Neuronal stem cell (in vitro differentiated cells): ENCODE measurements around the gene CNTNAP2. TPM values are rescaled to one million over a fixed set of nuclear protein-coding genes. Genes with fewer than 3 reads are reported as not detected.
"Not testable (repeated sequence)": the region's sequence is repeated elsewhere in the genome, so short reads cannot be mapped to it uniquely, and the experiment has no call there.

ENCODE experiments used
- DNase-seq: peaks from one replicate; pipeline ENCODE4 v3.0.0-alpha.2; 2013; ENCODE audit warnings: low spot score
- H2AFZ ChIP-seq: one replicate; pipeline ENCODE4 v1.6.1; 2013; ENCODE audit warnings: mild to moderate bottlenecking, low read length, inconsistent platforms
- H2AK5ac ChIP-seq: 2 replicates; pipeline ENCODE4 v1.6.1; 2013; ENCODE audit warnings: low read depth, mild to moderate bottlenecking, inconsistent platforms, low read length, moderate library complexity, mixed read lengths
- H2BK120ac ChIP-seq: 2 replicates; pipeline ENCODE4 v1.6.1; 2013; ENCODE audit warnings: low read depth, mild to moderate bottlenecking, inconsistent platforms, low read length, moderate library complexity, mixed read lengths
- H2BK12ac ChIP-seq: one replicate; pipeline ENCODE4 v1.6.1; 2013; ENCODE audit warnings: low read length, inconsistent platforms
- H2BK15ac ChIP-seq: 2 replicates; pipeline ENCODE4 v1.6.1; 2013; ENCODE audit warnings: mild to moderate bottlenecking, low read length, inconsistent platforms, mixed read lengths
- H2BK5ac ChIP-seq: one replicate; pipeline ENCODE4 v1.6.1; 2013; ENCODE audit warnings: inconsistent platforms, mild to moderate bottlenecking, low read length, moderate library complexity
- H3K14ac ChIP-seq: one replicate; pipeline ENCODE4 v1.6.1; 2013; ENCODE audit warnings: low read length, inconsistent platforms
- H3K18ac ChIP-seq: 2 replicates; pipeline ENCODE4 v1.6.1; 2013; ENCODE audit warnings: low read length, inconsistent platforms
- H3K23ac ChIP-seq: 2 replicates; pipeline ENCODE4 v1.6.1; 2013; ENCODE audit warnings: low read depth, mild to moderate bottlenecking, mixed read lengths, low read length, inconsistent platforms; ENCODE audit not compliant: poor library complexity
- H3K27ac ChIP-seq: replicated peaks from 3 replicates; pipeline ENCODE4 v1.5.1; 2013; ENCODE audit warnings: low read length, inconsistent platforms
- H3K27me3 ChIP-seq, 3 experiments: 2 replicates each; pipeline ENCODE4 v1.6.1; 2013; ENCODE audit warnings: low read length in 3 of 3, mild to moderate bottlenecking in 2 of 3, inconsistent platforms in 1 of 3, low read depth in 1 of 3, mixed read lengths in 1 of 3, moderate library complexity in 1 of 3; ENCODE audit not compliant: control insufficient read depth in 3 of 3, insufficient read depth in 3 of 3
- H3K36me3 ChIP-seq, 2 donors: replicated peaks in 1 of 2; 2 replicates each; pipeline ENCODE4 v1.6.1; 2013; ENCODE audit warnings: low read length in 2 of 2; ENCODE audit not compliant: control insufficient read depth in 2 of 2, insufficient read depth in 2 of 2
- H3K4ac ChIP-seq: 2 replicates; pipeline ENCODE4 v1.6.1; 2013; ENCODE audit warnings: inconsistent platforms, mild to moderate bottlenecking, low read length, moderate library complexity
- H3K4me1 ChIP-seq, 2 donors: 1 replicate in 1 of 2; 2 replicates in 1 of 2; pipeline ENCODE4 v1.6.1; 2013; ENCODE audit warnings: low read length in 2 of 2, low read depth in 1 of 2; ENCODE audit not compliant: control insufficient read depth in 2 of 2, insufficient read depth in 1 of 2
- H3K4me2 ChIP-seq: one replicate; pipeline ENCODE4 v1.6.1; 2013; ENCODE audit warnings: mild to moderate bottlenecking, low read length, inconsistent platforms; ENCODE audit not compliant: insufficient read depth, poor library complexity, severe bottlenecking
- H3K4me3 ChIP-seq, 2 donors: 2 replicates each; pipeline ENCODE4 v1.5.1; 2013; ENCODE audit warnings: low read length in 2 of 2, mild to moderate bottlenecking in 2 of 2, inconsistent platforms in 1 of 2, moderate library complexity in 1 of 2
- H3K79me1 ChIP-seq: one replicate; pipeline ENCODE4 v1.6.1; 2013; ENCODE audit warnings: low read depth, mild to moderate bottlenecking, inconsistent platforms, low read length, moderate library complexity
- H3K9ac ChIP-seq: one replicate; pipeline ENCODE4 v1.6.1; 2013; ENCODE audit warnings: mild to moderate bottlenecking, low read depth, low read length, inconsistent platforms; ENCODE audit not compliant: poor library complexity
- H3K9me3 ChIP-seq, 2 donors: replicated peaks in 1 of 2; 2 replicates each; pipeline versions ENCODE3 to v1.6.1; 2013; ENCODE audit warnings: low read length in 2 of 2, mild to moderate bottlenecking in 2 of 2, inconsistent platforms in 1 of 2, low read depth in 1 of 2, mixed read lengths in 1 of 2, moderate library complexity in 1 of 2; ENCODE audit not compliant: control insufficient read depth in 2 of 2, insufficient read depth in 1 of 2
- H4K8ac ChIP-seq: one replicate; pipeline ENCODE4 v1.6.1; 2013; ENCODE audit warnings: low read depth, mild to moderate bottlenecking, inconsistent platforms, low read length, moderate library complexity
- H4K91ac ChIP-seq: one replicate; pipeline ENCODE4 v1.6.1; 2013; ENCODE audit warnings: low read length, low read depth, mild to moderate bottlenecking, inconsistent platforms; ENCODE audit not compliant: poor library complexity
- WGBS, 2 donors: extraction: QIAGEN DNeasy Blood & Tissue Kit; methylation state at CpG; one replicate each; pipeline ENCODE4 v1.1.7; 2013; ENCODE audit warnings: missing lambda C conversion rate in 2 of 2, mixed read lengths in 1 of 2; ENCODE audit not compliant: insufficient read length in 2 of 2, insufficient replicate concordance in 1 of 2; ENCODE audit errors: extremely low coverage in 2 of 2; 5-methylcytosine and 5-hydroxymethylcytosine counted together
- small RNA-seq: library from polyadenylated mRNA; stranded (forward); fragments of <200 nt; extraction: miRNeasy Mini kit (QIAGEN cat#:217004); gene quantifications from one replicate; pipeline ENCODE3, GENCODE V24; 2013; ENCODE audit not compliant: insufficient read depth

Gene CNTNAP2

GRCh38 chr7:148465441-148465840 lies 2348.8 kb downstream of the CNTNAP2 start:
- H4K8ac ChIP-seq, result not testable (repeated sequence)

GRCh38 chr7:148466120-148466519 lies 2349.5 kb downstream of the CNTNAP2 start:
- no peak overlapping the region for H3K23ac ChIP-seq
- no peak overlapping the region for H2BK15ac ChIP-seq
- no peaks in the 10 kb centered on the region for H3K27me3 ChIP-seq
- H3K9me3 ChIP-seq, result peaks cover 0 to 6% of the 10 kb centered on the region in 2 donors
- no peaks in the 10 kb centered on the region for H3K4me1 ChIP-seq
- no peak overlapping the region for H2BK12ac ChIP-seq
- no peak for DNase-seq
- no peak overlapping the region for H2BK5ac ChIP-seq
- no peak overlapping the region for H4K91ac ChIP-seq
- no peak overlapping the region for H3K9ac ChIP-seq
- no CpG with 5 or more reads among the region's 3 CpGs for WGBS, 2 donors
- H3K79me1 ChIP-seq, result no peaks in the 10 kb centered on the region
- H4K8ac ChIP-seq, result no peak overlapping the region
- no peak overlapping the region for H3K4me2 ChIP-seq
- H3K14ac ChIP-seq, result no peak overlapping the region
- no peak overlapping the region for H3K4me3 ChIP-seq
- H3K4ac ChIP-seq, result no peak overlapping the region
- H3K18ac ChIP-seq, result no peak overlapping the region
- peaks cover 0 to 2% of the 10 kb centered on the region in 2 donors for H3K36me3 ChIP-seq
- no peak overlapping the region for H3K27ac ChIP-seq
- no peak overlapping the region for H2AFZ ChIP-seq
- H2AK5ac ChIP-seq, result no peak overlapping the region
- H2BK120ac ChIP-seq, result no peak overlapping the region

More at GRCh38 chr7:148465441-148465840, 2348.8 kb downstream of the CNTNAP2 start:
- H2BK120ac ChIP-seq, H4K91ac ChIP-seq, H3K18ac ChIP-seq, H3K4me2 ChIP-seq, H3K27ac ChIP-seq, H3K9ac ChIP-seq, H2AFZ ChIP-seq, H3K79me1 ChIP-seq, H3K27me3 ChIP-seq, H3K36me3 ChIP-seq, H2BK15ac ChIP-seq, H3K14ac ChIP-seq, H3K23ac ChIP-seq, H2AK5ac ChIP-seq, H2BK12ac ChIP-seq, H3K4me1 ChIP-seq, H3K4me3 ChIP-seq, H2BK5ac ChIP-seq, DNase-seq, H3K4ac ChIP-seq, H3K9me3 ChIP-seq: not testable (repeated sequence)
- WGBS, 2 donors, result no CpG with 5 or more reads among the region's 15 CpGs

- no peak overlapping the region for H3K18ac ChIP-seq
- H2AK5ac ChIP-seq, result no peak overlapping the region
- H3K79me1 ChIP-seq, result no peaks in the 10 kb centered on the region
- no peak overlapping the region for H3K23ac ChIP-seq
- H3K4me2 ChIP-seq, result no peak overlapping the region
- no peak overlapping the region for H2BK12ac ChIP-seq
- WGBS, 2 donors, result no CpG with 5 or more reads among the region's 7 CpGs
- H4K91ac ChIP-seq, result no peak overlapping the region
- H4K8ac ChIP-seq, result no peak overlapping the region
- H2AFZ ChIP-seq, result no peak overlapping the region
- H3K4ac ChIP-seq, result no peak overlapping the region
- H3K14ac ChIP-seq, result no peak overlapping the region
- no peak overlapping the region for H3K9ac ChIP-seq
- H3K27me3 ChIP-seq, result no peaks in the 10 kb centered on the region
- no peak overlapping the region for H2BK15ac ChIP-seq
- H3K4me3 ChIP-seq, result no peak overlapping the region
- H2BK5ac ChIP-seq, result no peak overlapping the region
- H2BK120ac ChIP-seq, result no peak overlapping the region
- no peaks in the 10 kb centered on the region for H3K36me3 ChIP-seq
- no peaks in the 10 kb centered on the region for H3K9me3 ChIP-seq
- no peak overlapping the region for H3K27ac ChIP-seq
- DNase-seq, result no peak
- H3K4me1 ChIP-seq, result peaks cover 4 to 6% of the 10 kb centered on the region in 2 donors
Measured at GRCh38 chr7:148468700-148469098, 2352.1 kb downstream of the CNTNAP2 start.

Small RNA genes lying within 50 kb of the gene (small RNA-seq; reads per million reads assigned to genes)
- not detected for gene AC005518.2
- gene MIR548F4, result not detected
- gene RANP2, result not detected
- not detected for gene RF00012
- not detected for gene RF00019
- gene RF02271, result not detected
- gene RN7SL456P, result not detected
- not detected for gene RN7SL72P
- gene RNA5SP249, result not detected
- gene RNU6-1184P, result not detected
